Stimulated activated CD4-positive, alpha-beta T cell treated with anti-CD3 and anti-CD28 coated beads, Interleukin-4, amount 100 ng/mL, for 24 hours (primary cell): ENCODE data around the gene TMEFF2.
"Not testable (repeated sequence)": the region's sequence is repeated elsewhere in the genome, so short reads cannot be mapped to it uniquely, and the experiment has no call there.

Experiments
- DNase-seq: peaks from one replicate; pipeline ENCODE4 v3.0.0-alpha.2; 2020

The TMEFF2 gene

GRCh38 chr2:192166946-192167345, 27.8 kb downstream of the TMEFF2 start:
- no peak for DNase-seq

- no peak for DNase-seq
Measured at GRCh38 chr2:192165842-192166241, 28.9 kb downstream of the TMEFF2 start.

GRCh38 chr2:192162392-192163042, 32.2 kb downstream of the TMEFF2 start:
- DNase-seq = peak; percentile 79

GRCh38 chr2:192161656-192162290, 33.0 kb downstream of the TMEFF2 start:
- DNase-seq = no peak

GRCh38 chr2:192159736-192160135, 35.0 kb downstream of the TMEFF2 start:
- DNase-seq = no peak

- no peak for DNase-seq
Measured at GRCh38 chr2:192159208-192159607, 35.5 kb downstream of the TMEFF2 start.

GRCh38 chr2:192157776-192158175, 37.0 kb downstream of the TMEFF2 start:
- DNase-seq = no peak

- no peak for DNase-seq
Measured at GRCh38 chr2:192155511-192156118, 39.1 kb downstream of the TMEFF2 start.

GRCh38 chr2:192153561-192153960, 41.2 kb downstream of the TMEFF2 start:
- DNase-seq = no peak

GRCh38 chr2:192151853-192152252, 42.9 kb downstream of the TMEFF2 start:
- DNase-seq = no peak

- DNase-seq = no peak
Measured at GRCh38 chr2:192150166-192150565, 44.6 kb downstream of the TMEFF2 start.

GRCh38 chr2:192148620-192149321, 46.0 kb downstream of the TMEFF2 start:
- DNase-seq = no peak

- no peak for DNase-seq
Measured at GRCh38 chr2:192148241-192148619, 46.5 kb downstream of the TMEFF2 start.

GRCh38 chr2:192146069-192147015, 48.4 kb downstream of the TMEFF2 start:
- DNase-seq = no peak

GRCh38 chr2:192145496-192145895, 49.2 kb downstream of the TMEFF2 start:
- no peak for DNase-seq

GRCh38 chr2:192140236-192140839, 54.4 kb downstream of the TMEFF2 start:
- no peak for DNase-seq

- no peak for DNase-seq
Measured at GRCh38 chr2:192139813-192140212, 54.9 kb downstream of the TMEFF2 start.

- DNase-seq = no peak
Measured at GRCh38 chr2:192137451-192137850, 57.3 kb downstream of the TMEFF2 start.

GRCh38 chr2:192132604-192133003, 62.1 kb downstream of the TMEFF2 start:
- DNase-seq = not testable (repeated sequence)

GRCh38 chr2:192130312-192130711, 64.4 kb downstream of the TMEFF2 start:
- not testable (repeated sequence) for DNase-seq

GRCh38 chr2:192128655-192129054, 66.1 kb downstream of the TMEFF2 start:
- DNase-seq = no peak

- DNase-seq = no peak
Measured at GRCh38 chr2:192127434-192127833, 67.3 kb downstream of the TMEFF2 start.
